Measurements from ENCODE around the gene PODXL. TPM values are rescaled to one million over a fixed set of nuclear protein-coding genes. Genes with fewer than 3 reads are reported as not detected.

PODXL gene
- 10 to 100 TPM in 2 of 4 donors, under 1 TPM in 2; 0.67 to 24.2 (median 7.9) TPM for polyA plus RNA-seq
- long read RNA-seq, donor 1, partial matches to known transcripts, result 5 of 8 reads
- long read RNA-seq, donor 1, other reads (novel, unspliced or antisense), result 0 of 8 reads
- long read RNA-seq, donor 2, partial matches to known transcripts, result 0 of 1 reads
- long read RNA-seq, donor 2, other reads (novel, unspliced or antisense), result 0 of 1 reads
- long read RNA-seq, donor 3, partial matches to known transcripts, result 0 of 1 reads
- long read RNA-seq, donor 3, other reads (novel, unspliced or antisense), result 0 of 1 reads
- long read RNA-seq, donor 4, result 0 reads
- long read RNA-seq, donor 5, partial matches to known transcripts, result 0 of 1 reads
- long read RNA-seq, donor 5, other reads (novel, unspliced or antisense), result 0 of 1 reads
- long read RNA-seq, donor 6, partial matches to known transcripts, result 0 of 2 reads
- long read RNA-seq, donor 6, other reads (novel, unspliced or antisense), result 0 of 2 reads
- long read RNA-seq, donor 7, partial matches to known transcripts, result 33 of 39 reads
- long read RNA-seq, donor 7, other reads (novel, unspliced or antisense), result 0 of 39 reads
- long read RNA-seq, donor 8, full-length matches to known transcripts, result 3 of 3 reads
- long read RNA-seq, donor 8, partial matches to known transcripts, result 0 of 3 reads
- long read RNA-seq, donor 8, other reads (novel, unspliced or antisense), result 0 of 3 reads
- long read RNA-seq, donor 9, result 0 reads
- long read RNA-seq, donor 10, partial matches to known transcripts, result 15 of 19 reads
- long read RNA-seq, donor 10, other reads (novel, unspliced or antisense), result 0 of 19 reads

DNA sequence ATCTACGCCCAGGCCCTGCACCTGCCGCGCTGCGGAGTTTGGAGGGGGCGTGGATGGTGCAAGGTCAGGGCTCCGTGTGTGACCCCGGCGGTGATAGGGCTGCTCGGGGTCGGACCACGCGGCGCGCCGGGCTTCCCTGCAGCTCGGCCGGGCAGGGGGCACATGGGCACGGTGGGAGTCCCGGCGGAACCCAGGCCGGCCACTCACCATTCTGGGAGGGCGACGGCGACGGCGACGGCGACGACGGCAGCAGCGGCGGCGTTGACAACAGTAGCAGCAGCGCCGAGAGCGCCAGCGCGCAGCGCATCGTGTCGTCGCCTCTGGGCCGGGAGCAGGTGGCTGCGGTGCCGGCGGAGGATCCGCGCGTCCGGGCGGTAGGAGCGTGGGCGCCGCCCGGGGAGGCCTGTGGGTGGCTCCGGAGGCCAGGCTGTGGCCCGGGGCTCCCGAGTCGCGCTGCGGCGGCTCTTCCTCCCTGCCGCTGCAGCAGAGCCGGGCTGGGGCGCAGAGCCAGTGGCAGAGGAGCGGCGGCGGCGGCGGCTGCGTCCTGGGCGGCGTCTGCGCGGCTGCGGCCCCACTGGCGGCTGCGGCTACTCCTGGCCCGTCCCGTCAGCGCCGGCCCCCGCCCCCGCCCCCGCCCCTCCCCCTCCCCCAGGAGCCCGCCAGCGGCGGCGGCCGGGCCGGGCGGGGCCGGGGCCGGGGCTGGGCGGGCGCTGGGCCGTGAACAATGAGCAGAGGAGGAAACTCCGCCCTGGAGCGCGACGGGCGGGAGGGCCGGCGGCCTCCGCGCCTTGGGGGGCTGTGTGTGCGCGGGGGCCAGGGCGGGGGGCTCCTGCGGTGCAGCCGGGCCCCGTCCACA, at the start of gene PODXL:
Gene PODXL, minus strand, starts transcription at position 576 of the 856 bp plus-strand sequence. Its CDS starts 269 bp downstream, at position 307.
- Histone ChIP-seq H3K4me3 (ENCODE audit: low read depth in 1 of 3, low read length in 3 of 3) (peak within 1 kb of the TSS; percentile 46 to 57 (median 47)), H3K36me3 (ENCODE audit: control insufficient read depth in 3 of 3, insufficient read depth in 2 of 3, low read depth in 1 of 3, low read length in 3 of 3) (no peaks in the 10 kb centered on the region), H3K27ac (ENCODE audit: low read depth in 1 of 3, low read length in 2 of 3) (peak within 1 kb of the TSS in 1 of 3 donors; percentile 49), H3K4me1 (ENCODE audit: control insufficient read depth in 3 of 3, insufficient read depth in 2 of 3, low read depth in 1 of 3, low read length in 2 of 3) (peaks cover 0 to 18% (median 3%) of the 10 kb centered on the region in 3 donors), H3K9me3 (ENCODE audit: control insufficient read depth in 2 of 2, insufficient read depth in 1 of 2, low read depth in 1 of 2, low read length in 1 of 2) (no peaks in the 10 kb centered on the region), H3K27me3 (ENCODE audit: control insufficient read depth in 3 of 3, insufficient read depth in 3 of 3, low read length in 3 of 3) (peaks cover 0 to 46% (median 0%) of the 10 kb centered on the region in 3 donors)
- FAIRE-seq (no peak), DNase-seq (peak; percentile 67 to 84)
- 0 to 1% (median 0%) methylated on average over 46 to 112 of the region's 112 CpGs for WGBS, 3 donors

DNA sequence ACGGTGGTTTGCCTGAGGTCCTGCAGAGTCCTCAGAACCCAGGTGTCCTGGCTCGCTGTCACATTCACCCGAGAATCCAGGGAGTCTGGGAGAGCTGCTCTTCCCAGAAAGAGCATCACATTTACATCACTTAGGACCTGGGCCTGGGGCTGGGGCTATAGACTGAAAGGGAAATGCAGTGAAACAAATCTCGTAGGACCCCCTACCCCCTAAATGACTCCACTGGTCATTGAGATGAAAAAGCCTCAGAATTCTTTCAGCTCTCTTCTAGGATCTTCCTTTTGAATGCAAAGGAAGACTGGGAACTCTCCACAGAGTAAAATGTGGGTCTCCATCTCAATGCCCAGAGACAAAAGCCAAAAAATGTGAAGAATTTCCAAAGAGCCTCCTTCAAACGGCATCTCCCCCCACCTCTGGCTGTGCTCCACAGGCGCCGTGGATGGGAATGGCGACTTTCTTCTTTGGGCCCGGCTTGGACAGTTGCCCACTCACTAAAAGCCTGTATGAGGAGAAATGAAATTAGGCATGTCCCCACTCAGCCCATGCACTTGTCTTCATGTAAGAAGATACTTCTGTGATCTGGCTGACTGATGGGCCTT, 49.0 kb upstream of the PODXL start:
- no peak overlapping the region for H3K27ac ChIP-seq (ENCODE audit: low read depth in 1 of 3, low read length in 2 of 3)
- DNase-seq (no peak), FAIRE-seq (no peak)
- H3K27me3 ChIP-seq (ENCODE audit: control insufficient read depth in 3 of 3, insufficient read depth in 3 of 3, low read length in 3 of 3), result peaks cover 0 to 20% (median 3%) of the 10 kb centered on the region in 3 donors
- H3K36me3 ChIP-seq (ENCODE audit: control insufficient read depth in 3 of 3, insufficient read depth in 2 of 3, low read depth in 1 of 3, low read length in 3 of 3), result no peaks in the 10 kb centered on the region
- no peak overlapping the region for H3K4me3 ChIP-seq (ENCODE audit: low read depth in 1 of 3, low read length in 3 of 3)
- H3K4me1 ChIP-seq (ENCODE audit: control insufficient read depth in 3 of 3, insufficient read depth in 2 of 3, low read depth in 1 of 3, low read length in 2 of 3), result no peaks in the 10 kb centered on the region
- no peaks in the 10 kb centered on the region for H3K9me3 ChIP-seq (ENCODE audit: control insufficient read depth in 2 of 2, insufficient read depth in 1 of 2, low read depth in 1 of 2, low read length in 1 of 2)
- 59 to 70% (median 66%) methylated on average over 9 of the region's 9 CpGs for WGBS, 3 donors

DNA sequence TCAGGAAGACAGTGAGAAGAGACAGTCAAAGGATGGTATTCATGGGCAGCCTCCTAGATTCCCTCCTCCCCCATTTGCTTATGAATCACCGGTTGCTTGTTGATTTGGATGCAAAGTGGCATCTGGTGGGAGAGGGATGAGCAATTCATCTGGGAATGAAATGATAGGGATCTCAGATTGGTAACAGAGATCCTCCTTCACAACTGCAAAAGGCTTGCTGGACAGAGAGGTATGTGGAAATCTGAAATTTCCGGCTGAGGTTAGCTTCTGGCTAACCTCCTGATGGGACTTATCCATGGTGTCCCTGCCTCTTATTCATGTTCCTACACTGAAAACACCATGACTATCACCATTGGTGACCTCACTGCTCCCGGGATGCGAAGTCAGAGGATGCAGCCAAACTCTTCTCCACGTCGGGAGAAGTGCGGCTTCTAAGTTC, 48.4 kb upstream of the PODXL start:
- DNase-seq, result no peak
- no peaks in the 10 kb centered on the region for H3K9me3 ChIP-seq (ENCODE audit: control insufficient read depth in 2 of 2, insufficient read depth in 1 of 2, low read depth in 1 of 2, low read length in 1 of 2)
- WGBS, 3 donors, result 68 to 84% (median 82%) methylated on average over 7 of the region's 7 CpGs
- no peak for FAIRE-seq
- no peaks in the 10 kb centered on the region for H3K36me3 ChIP-seq (ENCODE audit: control insufficient read depth in 3 of 3, insufficient read depth in 2 of 3, low read depth in 1 of 3, low read length in 3 of 3)
- no peaks in the 10 kb centered on the region for H3K4me1 ChIP-seq (ENCODE audit: control insufficient read depth in 3 of 3, insufficient read depth in 2 of 3, low read depth in 1 of 3, low read length in 2 of 3)
- no peak overlapping the region for H3K27ac ChIP-seq (ENCODE audit: low read depth in 1 of 3, low read length in 2 of 3)
- H3K4me3 ChIP-seq (ENCODE audit: low read depth in 1 of 3, low read length in 3 of 3), result no peak overlapping the region
- peaks cover 0 to 20% (median 3%) of the 10 kb centered on the region in 3 donors for H3K27me3 ChIP-seq (ENCODE audit: control insufficient read depth in 3 of 3, insufficient read depth in 3 of 3, low read length in 3 of 3)

DNA sequence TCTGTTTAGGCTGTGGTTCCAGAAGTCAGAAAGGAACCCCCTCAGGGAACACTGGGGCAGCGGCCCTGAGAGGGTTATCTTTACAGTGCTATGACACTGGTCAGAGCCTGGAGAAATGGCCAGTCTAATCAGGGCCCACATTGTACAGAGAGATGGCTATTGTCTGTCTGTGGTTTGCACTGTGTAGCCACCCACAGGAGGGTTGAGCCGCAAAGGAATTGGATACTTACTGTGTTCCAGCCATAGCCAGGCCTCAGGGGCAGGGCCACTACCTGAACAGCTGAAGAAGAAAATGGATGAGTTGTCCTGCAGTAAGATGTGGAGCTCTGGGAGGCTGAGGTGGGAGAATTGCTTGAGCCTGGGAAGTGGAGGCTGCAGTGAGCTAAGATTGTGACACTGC, 47.5 kb upstream of the PODXL start:
- Histone ChIP-seq H3K36me3 (ENCODE audit: control insufficient read depth in 3 of 3, insufficient read depth in 2 of 3, low read depth in 1 of 3, low read length in 3 of 3) (no peaks in the 10 kb centered on the region), H3K4me1 (ENCODE audit: control insufficient read depth in 3 of 3, insufficient read depth in 2 of 3, low read depth in 1 of 3, low read length in 2 of 3) (no peaks in the 10 kb centered on the region), H3K27ac (ENCODE audit: low read depth in 1 of 3, low read length in 2 of 3) (no peak overlapping the region), H3K27me3 (ENCODE audit: control insufficient read depth in 3 of 3, insufficient read depth in 3 of 3, low read length in 3 of 3) (peaks cover 0 to 20% (median 3%) of the 10 kb centered on the region in 3 donors), H3K4me3 (ENCODE audit: low read depth in 1 of 3, low read length in 3 of 3) (no peak overlapping the region), H3K9me3 (ENCODE audit: control insufficient read depth in 2 of 2, insufficient read depth in 1 of 2, low read depth in 1 of 2, low read length in 1 of 2) (no peaks in the 10 kb centered on the region)
- FAIRE-seq (no peak), DNase-seq (no peak)
- 91 to 98% (median 91%) methylated on average over 2 of the region's 2 CpGs for WGBS, 3 donors

DNA sequence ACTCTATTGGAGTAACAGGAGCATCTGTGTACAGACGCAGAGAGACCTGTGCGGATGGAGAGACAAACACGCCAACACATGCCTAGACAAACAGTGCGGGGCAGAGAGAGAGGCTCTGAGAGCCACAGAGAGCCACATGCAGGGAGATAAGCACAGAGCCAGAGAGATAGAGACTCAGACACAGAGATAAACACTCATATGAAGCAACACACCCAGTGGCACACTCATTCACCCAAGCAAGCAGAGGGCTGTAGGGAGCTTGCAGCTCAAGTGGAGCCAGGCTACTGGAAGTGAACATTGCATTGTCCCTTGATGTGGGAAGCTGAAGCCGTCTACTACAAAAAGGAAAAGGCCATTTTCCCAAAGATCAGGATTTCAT, 46.6 kb upstream of the PODXL start:
- Histone ChIP-seq H3K4me3 (ENCODE audit: low read depth in 1 of 3, low read length in 3 of 3) (no peak overlapping the region), H3K4me1 (ENCODE audit: control insufficient read depth in 3 of 3, insufficient read depth in 2 of 3, low read depth in 1 of 3, low read length in 2 of 3) (no peaks in the 10 kb centered on the region), H3K9me3 (ENCODE audit: control insufficient read depth in 2 of 2, insufficient read depth in 1 of 2, low read depth in 1 of 2, low read length in 1 of 2) (no peaks in the 10 kb centered on the region), H3K27ac (ENCODE audit: low read depth in 1 of 3, low read length in 2 of 3) (no peak overlapping the region), H3K27me3 (ENCODE audit: control insufficient read depth in 3 of 3, insufficient read depth in 3 of 3, low read length in 3 of 3) (peaks cover 0 to 18% (median under 1%) of the 10 kb centered on the region in 3 donors), H3K36me3 (ENCODE audit: control insufficient read depth in 3 of 3, insufficient read depth in 2 of 3, low read depth in 1 of 3, low read length in 3 of 3) (no peaks in the 10 kb centered on the region)
- WGBS, 3 donors, result 51 to 64% (median 57%) methylated on average over 5 of the region's 5 CpGs
- no peak for DNase-seq
- FAIRE-seq, result no peak

DNA sequence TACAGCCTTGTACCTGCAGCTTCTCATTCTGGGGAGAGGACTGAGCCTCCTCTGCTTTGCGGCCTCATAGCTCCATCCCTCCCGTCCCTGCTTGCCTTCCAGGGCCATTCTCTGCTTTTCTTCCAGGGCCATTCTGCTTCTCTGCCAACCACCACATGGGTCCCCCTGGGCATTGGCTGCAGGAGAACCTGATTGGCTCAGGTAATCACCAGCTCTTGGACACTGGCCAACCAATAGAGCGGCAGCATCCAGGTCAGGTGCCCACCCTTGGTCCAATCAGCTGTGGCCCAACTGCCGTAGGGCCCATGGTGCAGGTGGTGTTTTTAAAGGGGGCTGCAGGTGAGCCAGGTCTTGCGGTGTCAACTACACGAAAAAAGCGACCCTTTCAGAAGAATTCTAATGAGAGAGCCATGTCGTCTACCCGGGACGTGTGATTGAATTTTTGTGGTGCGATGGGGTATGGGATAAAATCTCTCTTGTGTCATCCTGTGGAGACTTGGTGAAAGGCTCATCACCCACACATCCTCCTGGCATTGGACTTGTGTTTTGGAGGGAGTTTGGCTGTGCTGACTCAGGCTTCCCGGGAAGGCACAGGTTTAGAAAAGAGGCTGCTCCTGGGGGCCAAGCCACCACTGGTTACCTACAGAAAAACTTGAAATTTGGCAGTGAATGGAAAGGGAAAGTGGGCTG, 46.0 kb upstream of the PODXL start:
- no peaks in the 10 kb centered on the region for H3K36me3 ChIP-seq (ENCODE audit: control insufficient read depth in 3 of 3, insufficient read depth in 2 of 3, low read depth in 1 of 3, low read length in 3 of 3)
- H3K9me3 ChIP-seq (ENCODE audit: control insufficient read depth in 2 of 2, insufficient read depth in 1 of 2, low read depth in 1 of 2, low read length in 1 of 2), result no peaks in the 10 kb centered on the region
- no peak for DNase-seq
- peaks cover 0 to 15% (median 0%) of the 10 kb centered on the region in 3 donors for H3K27me3 ChIP-seq (ENCODE audit: control insufficient read depth in 3 of 3, insufficient read depth in 3 of 3, low read length in 3 of 3)
- H3K27ac ChIP-seq (ENCODE audit: low read depth in 1 of 3, low read length in 2 of 3), result no peak overlapping the region
- no peaks in the 10 kb centered on the region for H3K4me1 ChIP-seq (ENCODE audit: control insufficient read depth in 3 of 3, insufficient read depth in 2 of 3, low read depth in 1 of 3, low read length in 2 of 3)
- WGBS, 3 donors, result 81 to 92% (median 85%) methylated on average over 12 of the region's 12 CpGs
- no peak overlapping the region for H3K4me3 ChIP-seq (ENCODE audit: low read depth in 1 of 3, low read length in 3 of 3)
- FAIRE-seq, result no peak

DNA sequence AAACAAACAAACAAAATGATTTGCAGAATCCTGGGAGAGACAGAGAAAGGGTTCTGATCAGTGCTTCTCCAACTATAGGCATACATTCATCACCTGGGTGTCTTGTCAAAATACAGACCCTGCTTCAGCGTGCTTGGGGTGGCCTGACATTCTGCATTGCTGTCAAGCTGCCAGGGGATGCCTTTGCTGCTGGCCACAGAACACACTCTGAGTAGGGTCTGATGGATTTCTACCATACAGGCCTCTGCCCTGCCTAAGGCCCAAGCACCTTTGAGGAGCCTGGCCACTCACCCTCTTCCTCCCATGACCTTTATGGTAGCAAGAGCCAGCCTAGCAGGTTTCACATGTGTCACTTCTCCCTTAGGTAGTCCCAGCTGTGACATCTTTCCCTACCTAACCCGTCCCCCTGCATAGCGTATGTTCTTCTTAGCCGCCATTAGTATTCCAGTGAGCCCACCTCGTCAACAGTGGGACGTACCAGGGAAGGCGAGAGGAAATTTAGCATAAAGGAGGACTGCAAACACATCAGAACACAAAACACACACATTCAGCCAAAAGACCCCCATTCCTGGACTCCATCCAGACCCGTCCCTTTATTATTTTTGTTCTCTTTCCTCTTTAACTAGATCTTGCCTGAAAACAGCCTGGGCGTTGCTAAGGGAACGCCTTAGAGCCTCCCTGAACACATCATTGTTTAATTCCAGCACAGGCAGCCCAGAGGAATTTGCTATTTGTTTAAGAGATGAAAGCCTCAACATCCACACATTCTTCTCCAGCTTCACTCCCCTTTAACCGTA, 43.9 kb upstream of the PODXL start:
- H3K36me3 ChIP-seq (ENCODE audit: control insufficient read depth in 3 of 3, insufficient read depth in 2 of 3, low read depth in 1 of 3, low read length in 3 of 3), result no peaks in the 10 kb centered on the region
- no peak for FAIRE-seq
- H3K27me3 ChIP-seq (ENCODE audit: control insufficient read depth in 3 of 3, insufficient read depth in 3 of 3, low read length in 3 of 3), result peaks cover 0 to 8% (median 0%) of the 10 kb centered on the region in 3 donors
- H3K4me3 ChIP-seq (ENCODE audit: low read depth in 1 of 3, low read length in 3 of 3), result no peak overlapping the region
- no peak overlapping the region for H3K27ac ChIP-seq (ENCODE audit: low read depth in 1 of 3, low read length in 2 of 3)
- WGBS, 3 donors, result 75 to 91% (median 88%) methylated on average over 11 of the region's 11 CpGs
- no peaks in the 10 kb centered on the region for H3K4me1 ChIP-seq (ENCODE audit: control insufficient read depth in 3 of 3, insufficient read depth in 2 of 3, low read depth in 1 of 3, low read length in 2 of 3)
- no peaks in the 10 kb centered on the region for H3K9me3 ChIP-seq (ENCODE audit: control insufficient read depth in 2 of 2, insufficient read depth in 1 of 2, low read depth in 1 of 2, low read length in 1 of 2)
- no peak for DNase-seq
